ENCODE results near the gene CERT1.

DNA sequence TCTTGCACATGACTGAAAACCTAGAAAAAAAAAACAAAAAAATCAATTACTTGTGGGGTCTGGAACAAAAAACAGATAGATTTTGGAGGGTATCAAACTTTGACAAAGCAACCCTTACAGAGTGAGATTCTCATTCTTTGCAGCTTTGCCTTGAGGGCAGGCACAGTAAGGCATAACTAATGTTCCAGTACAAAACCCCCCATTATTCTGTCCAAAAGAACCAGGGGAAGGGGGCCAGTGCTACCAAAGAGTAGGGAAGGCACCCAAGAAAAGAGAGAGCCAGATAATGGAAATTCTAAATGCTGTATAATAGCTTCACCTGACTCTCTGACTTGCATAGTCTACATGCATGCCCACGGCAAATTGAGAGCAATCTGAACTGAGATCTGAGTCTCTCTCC lies 13.2 kb upstream of the CERT1 start:
- TF ChIP-seq, protein P1, sequence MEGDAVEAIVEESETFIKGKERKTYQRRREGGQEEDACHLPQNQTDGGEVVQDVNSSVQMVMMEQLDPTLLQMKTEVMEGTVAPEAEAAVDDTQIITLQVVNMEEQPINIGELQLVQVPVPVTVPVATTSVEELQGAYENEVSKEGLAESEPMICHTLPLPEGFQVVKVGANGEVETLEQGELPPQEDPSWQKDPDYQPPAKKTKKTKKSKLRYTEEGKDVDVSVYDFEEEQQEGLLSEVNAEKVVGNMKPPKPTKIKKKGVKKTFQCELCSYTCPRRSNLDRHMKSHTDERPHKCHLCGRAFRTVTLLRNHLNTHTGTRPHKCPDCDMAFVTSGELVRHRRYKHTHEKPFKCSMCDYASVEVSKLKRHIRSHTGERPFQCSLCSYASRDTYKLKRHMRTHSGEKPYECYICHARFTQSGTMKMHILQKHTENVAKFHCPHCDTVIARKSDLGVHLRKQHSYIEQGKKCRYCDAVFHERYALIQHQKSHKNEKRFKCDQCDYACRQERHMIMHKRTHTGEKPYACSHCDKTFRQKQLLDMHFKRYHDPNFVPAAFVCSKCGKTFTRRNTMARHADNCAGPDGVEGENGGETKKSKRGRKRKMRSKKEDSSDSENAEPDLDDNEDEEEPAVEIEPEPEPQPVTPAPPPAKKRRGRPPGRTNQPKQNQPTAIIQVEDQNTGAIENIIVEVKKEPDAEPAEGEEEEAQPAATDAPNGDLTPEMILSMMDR (IDR thresholded peaks at IDR 0.05), result no peak
- TF ChIP-seq POLR2A (IDR thresholded peaks at IDR 0.05) (no peak), POLR2AphosphoS5 (IDR thresholded peaks at IDR 0.05) (no peak)

Data from prostate gland (tissue), 2 donors.